Astrocyte (in vitro differentiated cells and primary cell): ENCODE data around the gene CYP26C1. TPM values are rescaled to one million over a fixed set of nuclear protein-coding genes. Genes with fewer than 3 reads are reported as not detected.

Experiments used
- DNase-seq: peaks from one replicate; pipeline ENCODE4 v3.0.0-alpha.2; 2010; ENCODE audit warnings: low read depth
- FAIRE-seq: peaks from 2 replicates; lab custom pipeline; 2011; peaks lifted over from hg19 to GRCh38; lab: Jason Lieb, UNC
- H2AFZ ChIP-seq: 2 replicates; pipeline ENCODE4 v1.6.0; 2012; ENCODE audit warnings: low read depth, low read length, inconsistent platforms
- H3K27ac ChIP-seq: 2 replicates; pipeline ENCODE4 v1.5.1; 2011; ENCODE audit warnings: low read depth, low read length, inconsistent platforms
- H3K27me3 ChIP-seq: 2 replicates; pipeline ENCODE4 v1.6.0; 2011; ENCODE audit warnings: low read length, inconsistent platforms; ENCODE audit not compliant: insufficient read depth
- H3K36me3 ChIP-seq: 2 replicates; pipeline ENCODE4 v1.5.1; 2011; ENCODE audit warnings: low read length, inconsistent platforms; ENCODE audit not compliant: insufficient read depth
- H3K4me1 ChIP-seq: 2 replicates; pipeline ENCODE4 v1.5.1; 2011; ENCODE audit warnings: low read length, inconsistent platforms; ENCODE audit not compliant: insufficient read depth
- H3K4me2 ChIP-seq: 2 replicates; pipeline ENCODE4 v1.6.0; 2012; ENCODE audit warnings: low read length, inconsistent platforms
- H3K4me3 ChIP-seq: 2 replicates; pipeline ENCODE4 v1.5.1; 2011; ENCODE audit warnings: low read depth, mild to moderate bottlenecking, low read length, inconsistent platforms; ENCODE audit not compliant: insufficient read depth
- H3K79me2 ChIP-seq: 2 replicates; pipeline ENCODE4 v1.6.0; 2012; ENCODE audit warnings: mild to moderate bottlenecking, low read length, inconsistent platforms; ENCODE audit not compliant: insufficient read depth
- H3K9ac ChIP-seq: 2 replicates; pipeline ENCODE4 v1.6.0; 2012; ENCODE audit warnings: mild to moderate bottlenecking, low read length, inconsistent platforms
- H3K9me3 ChIP-seq: 2 replicates; pipeline ENCODE4 v1.5.1; 2012; ENCODE audit warnings: low read depth, mild to moderate bottlenecking, low read length, inconsistent platforms; ENCODE audit not compliant: insufficient read depth
- H4K20me1 ChIP-seq: 2 replicates; pipeline ENCODE4 v1.6.0; 2012; ENCODE audit warnings: low read length, inconsistent platforms; ENCODE audit not compliant: insufficient read depth
- H3K27ac Mint-ChIP-seq: one replicate; pipeline ENCODE4 v1.8.0; 2021; ENCODE audit warnings: mild to moderate bottlenecking, mixed read lengths; ENCODE audit not compliant: unreplicated experiment
- H3K27me3 Mint-ChIP-seq: one replicate; pipeline ENCODE4 v1.8.0; 2021; ENCODE audit warnings: low read depth, mixed read lengths; ENCODE audit not compliant: unreplicated experiment
- H3K36me3 Mint-ChIP-seq: one replicate; pipeline ENCODE4 v1.8.0; 2021; ENCODE audit warnings: low read depth, mixed read lengths; ENCODE audit not compliant: unreplicated experiment
- H3K4me1 Mint-ChIP-seq: one replicate; pipeline ENCODE4 v1.8.0; 2021; ENCODE audit warnings: low read depth, mixed read lengths; ENCODE audit not compliant: unreplicated experiment
- H3K4me3 Mint-ChIP-seq: one replicate; pipeline ENCODE4 v1.8.0; 2021; ENCODE audit warnings: mild to moderate bottlenecking, moderate library complexity, mixed read lengths; ENCODE audit not compliant: unreplicated experiment
- H3K9me3 Mint-ChIP-seq: one replicate; pipeline ENCODE4 v1.8.0; 2021; ENCODE audit warnings: mild to moderate bottlenecking, mixed read lengths; ENCODE audit not compliant: unreplicated experiment
- CTCF ChIP-seq: IDR thresholded peaks from 2 replicates; pipeline ENCODE4 v1.5.1; 2011; ENCODE audit warnings: low read depth, mild to moderate bottlenecking, inconsistent platforms, low read length, moderate library complexity; ENCODE audit not compliant: insufficient read depth
- EZH2 ChIP-seq: IDR thresholded peaks from 2 replicates; pipeline ENCODE4 v1.6.1; 2012; ENCODE audit warnings: mild to moderate bottlenecking, low read length, inconsistent platforms; ENCODE audit not compliant: insufficient read depth
- total RNA-seq: library from RNA; stranded (reverse); gene quantifications from 2 replicates; pipeline ENCODE4 v1.2.1, GENCODE V29; 2021

CYP26C1 gene
- total RNA-seq, 1 donor from 2014 or later: not detected

GRCh38 chr10:93032809-93033137, 27.8 kb upstream of the CYP26C1 start:
- H3K27me3 ChIP-seq: no peaks in the 10 kb centered on the region
- H2AFZ ChIP-seq: no peak overlapping the region
- Mint-ChIP-seq H3K36me3 (no peaks in the 10 kb centered on the region), H3K27ac (no peak overlapping the region), H3K27me3 (no peaks in the 10 kb centered on the region), H3K9me3 (peaks cover 1% of the 10 kb centered on the region), H3K4me3 (no peak overlapping the region), H3K4me1 (peaks cover 28% of the 10 kb centered on the region)
- H3K36me3 ChIP-seq: no peaks in the 10 kb centered on the region
- H3K4me1 ChIP-seq: peaks cover 10% of the 10 kb centered on the region
- no peak overlapping the region for H3K4me2 ChIP-seq
- no peak for TF ChIP-seq CTCF
- TF ChIP-seq EZH2: no peak
- no peak overlapping the region for H3K9ac ChIP-seq
- H3K9me3 ChIP-seq: no peaks in the 10 kb centered on the region
- H4K20me1 ChIP-seq: no peaks in the 10 kb centered on the region
- FAIRE-seq: peak; percentile 9
- no peak overlapping the region for H3K4me3 ChIP-seq
- no peak for DNase-seq
- H3K79me2 ChIP-seq: no peaks in the 10 kb centered on the region
- H3K27ac ChIP-seq: no peak overlapping the region

GRCh38 chr10:93034426-93034825, 26.2 kb upstream of the CYP26C1 start:
- Mint-ChIP-seq H3K27me3 (no peaks in the 10 kb centered on the region), H3K4me1 (peaks cover 21% of the 10 kb centered on the region), H3K4me3 (no peak overlapping the region), H3K27ac (no peak overlapping the region), H3K9me3 (no peaks in the 10 kb centered on the region), H3K36me3 (no peaks in the 10 kb centered on the region)
- Histone ChIP-seq H3K4me2 (no peak overlapping the region), H3K27ac (no peak overlapping the region), H3K27me3 (no peaks in the 10 kb centered on the region), H3K9me3 (no peaks in the 10 kb centered on the region), H2AFZ (no peak overlapping the region), H3K9ac (no peak overlapping the region), H3K36me3 (no peaks in the 10 kb centered on the region), H4K20me1 (no peaks in the 10 kb centered on the region), H3K4me1 (peaks cover 10% of the 10 kb centered on the region), H3K4me3 (no peak overlapping the region), H3K79me2 (no peaks in the 10 kb centered on the region)
- FAIRE-seq: no peak
- TF ChIP-seq EZH2 (no peak), CTCF (no peak)
- peak; percentile 3 for DNase-seq

GRCh38 chr10:93039110-93039509, 21.5 kb upstream of the CYP26C1 start:
- Mint-ChIP-seq H3K4me3 (no peak overlapping the region), H3K27ac (no peak overlapping the region), H3K27me3 (peaks cover 2% of the 10 kb centered on the region), H3K4me1 (no peaks in the 10 kb centered on the region), H3K36me3 (no peaks in the 10 kb centered on the region), H3K9me3 (no peaks in the 10 kb centered on the region)
- Histone ChIP-seq H3K4me2 (no peak overlapping the region), H3K27ac (no peak overlapping the region), H3K9me3 (no peaks in the 10 kb centered on the region), H3K9ac (no peak overlapping the region), H3K4me1 (no peaks in the 10 kb centered on the region), H4K20me1 (no peaks in the 10 kb centered on the region), H3K4me3 (no peak overlapping the region), H3K27me3 (no peaks in the 10 kb centered on the region), H3K79me2 (no peaks in the 10 kb centered on the region), H3K36me3 (no peaks in the 10 kb centered on the region), H2AFZ (no peak overlapping the region)
- TF ChIP-seq CTCF (no peak), EZH2 (no peak)
- DNase-seq (no peak), FAIRE-seq (no peak)
